Astrocyte (in vitro differentiated cells and primary cell): ENCODE data around the gene MYCBPAP. TPM values are rescaled to one million over a fixed set of nuclear protein-coding genes. Genes with fewer than 3 reads are reported as not detected.

Source experiments
- DNase-seq: peaks from one replicate; pipeline ENCODE4 v3.0.0-alpha.2; 2010; ENCODE audit warnings: low read depth
- FAIRE-seq: peaks from 2 replicates; lab custom pipeline; 2011; peaks lifted over from hg19 to GRCh38; lab: Jason Lieb, UNC
- H2AFZ ChIP-seq: 2 replicates; pipeline ENCODE4 v1.6.0; 2012; ENCODE audit warnings: low read depth, low read length, inconsistent platforms
- H3K27ac ChIP-seq: 2 replicates; pipeline ENCODE4 v1.5.1; 2011; ENCODE audit warnings: low read depth, low read length, inconsistent platforms
- H3K27me3 ChIP-seq: 2 replicates; pipeline ENCODE4 v1.6.0; 2011; ENCODE audit warnings: low read length, inconsistent platforms; ENCODE audit not compliant: insufficient read depth
- H3K36me3 ChIP-seq: 2 replicates; pipeline ENCODE4 v1.5.1; 2011; ENCODE audit warnings: low read length, inconsistent platforms; ENCODE audit not compliant: insufficient read depth
- H3K4me1 ChIP-seq: 2 replicates; pipeline ENCODE4 v1.5.1; 2011; ENCODE audit warnings: low read length, inconsistent platforms; ENCODE audit not compliant: insufficient read depth
- H3K4me2 ChIP-seq: 2 replicates; pipeline ENCODE4 v1.6.0; 2012; ENCODE audit warnings: low read length, inconsistent platforms
- H3K4me3 ChIP-seq: 2 replicates; pipeline ENCODE4 v1.5.1; 2011; ENCODE audit warnings: low read depth, mild to moderate bottlenecking, low read length, inconsistent platforms; ENCODE audit not compliant: insufficient read depth
- H3K79me2 ChIP-seq: 2 replicates; pipeline ENCODE4 v1.6.0; 2012; ENCODE audit warnings: mild to moderate bottlenecking, low read length, inconsistent platforms; ENCODE audit not compliant: insufficient read depth
- H3K9ac ChIP-seq: 2 replicates; pipeline ENCODE4 v1.6.0; 2012; ENCODE audit warnings: mild to moderate bottlenecking, low read length, inconsistent platforms
- H3K9me3 ChIP-seq: 2 replicates; pipeline ENCODE4 v1.5.1; 2012; ENCODE audit warnings: low read depth, mild to moderate bottlenecking, low read length, inconsistent platforms; ENCODE audit not compliant: insufficient read depth
- H4K20me1 ChIP-seq: 2 replicates; pipeline ENCODE4 v1.6.0; 2012; ENCODE audit warnings: low read length, inconsistent platforms; ENCODE audit not compliant: insufficient read depth
- H3K27ac Mint-ChIP-seq: one replicate; pipeline ENCODE4 v1.8.0; 2021; ENCODE audit warnings: mild to moderate bottlenecking, mixed read lengths; ENCODE audit not compliant: unreplicated experiment
- H3K27me3 Mint-ChIP-seq: one replicate; pipeline ENCODE4 v1.8.0; 2021; ENCODE audit warnings: low read depth, mixed read lengths; ENCODE audit not compliant: unreplicated experiment
- H3K36me3 Mint-ChIP-seq: one replicate; pipeline ENCODE4 v1.8.0; 2021; ENCODE audit warnings: low read depth, mixed read lengths; ENCODE audit not compliant: unreplicated experiment
- H3K4me1 Mint-ChIP-seq: one replicate; pipeline ENCODE4 v1.8.0; 2021; ENCODE audit warnings: low read depth, mixed read lengths; ENCODE audit not compliant: unreplicated experiment
- H3K4me3 Mint-ChIP-seq: one replicate; pipeline ENCODE4 v1.8.0; 2021; ENCODE audit warnings: mild to moderate bottlenecking, moderate library complexity, mixed read lengths; ENCODE audit not compliant: unreplicated experiment
- H3K9me3 Mint-ChIP-seq: one replicate; pipeline ENCODE4 v1.8.0; 2021; ENCODE audit warnings: mild to moderate bottlenecking, mixed read lengths; ENCODE audit not compliant: unreplicated experiment
- CTCF ChIP-seq: IDR thresholded peaks from 2 replicates; pipeline ENCODE4 v1.5.1; 2011; ENCODE audit warnings: low read depth, mild to moderate bottlenecking, inconsistent platforms, low read length, moderate library complexity; ENCODE audit not compliant: insufficient read depth
- EZH2 ChIP-seq: IDR thresholded peaks from 2 replicates; pipeline ENCODE4 v1.6.1; 2012; ENCODE audit warnings: mild to moderate bottlenecking, low read length, inconsistent platforms; ENCODE audit not compliant: insufficient read depth
- total RNA-seq: library from RNA; stranded (reverse); gene quantifications from 2 replicates; pipeline ENCODE4 v1.2.1, GENCODE V29; 2021

The MYCBPAP gene
- total RNA-seq, 1 donor from 2014 or later, result 1.4 TPM

- Histone ChIP-seq H3K4me3 (no peak overlapping the region), H3K4me1 (no peaks in the 10 kb centered on the region), H3K27ac (no peak overlapping the region), H3K9ac (no peak overlapping the region), H3K27me3 (peaks cover 2% of the 10 kb centered on the region), H2AFZ (no peak overlapping the region), H3K79me2 (no peaks in the 10 kb centered on the region), H3K36me3 (no peaks in the 10 kb centered on the region), H3K4me2 (no peak overlapping the region), H3K9me3 (no peaks in the 10 kb centered on the region), H4K20me1 (no peaks in the 10 kb centered on the region)
- Mint-ChIP-seq H3K9me3 (peaks cover 4% of the 10 kb centered on the region), H3K36me3 (no peaks in the 10 kb centered on the region), H3K4me3 (no peak overlapping the region), H3K27me3 (peaks cover 41% of the 10 kb centered on the region), H3K4me1 (peaks cover 2% of the 10 kb centered on the region), H3K27ac (no peak overlapping the region)
- DNase-seq (no peak), FAIRE-seq (no peak)
- TF ChIP-seq CTCF (no peak), EZH2 (no peak)
These were observed 16.6 kb downstream of the MYCBPAP start for GRCh38 chr17:50524838-50525237.

GRCh38 chr17:50527155-50527762 is 19.0 kb downstream of the MYCBPAP start:
- H3K36me3 ChIP-seq, result no peaks in the 10 kb centered on the region
- H4K20me1 ChIP-seq, result no peaks in the 10 kb centered on the region
- no peak for DNase-seq
- H3K4me2 ChIP-seq, result no peak overlapping the region
- no peak overlapping the region for H3K27ac Mint-ChIP-seq
- H3K9me3 Mint-ChIP-seq, result peaks cover 4% of the 10 kb centered on the region
- peaks cover 56% of the 10 kb centered on the region for H3K27me3 Mint-ChIP-seq
- peaks cover 2% of the 10 kb centered on the region for H3K4me1 Mint-ChIP-seq
- no peak for TF ChIP-seq EZH2
- TF ChIP-seq CTCF, result no peak
- peaks cover 9% of the 10 kb centered on the region for H3K27me3 ChIP-seq
- H3K27ac ChIP-seq, result no peak overlapping the region
- no peaks in the 10 kb centered on the region for H3K36me3 Mint-ChIP-seq
- no peak overlapping the region for H2AFZ ChIP-seq
- no peaks in the 10 kb centered on the region for H3K79me2 ChIP-seq
- FAIRE-seq, result no peak
- H3K4me3 ChIP-seq, result no peak overlapping the region
- H3K9me3 ChIP-seq, result no peaks in the 10 kb centered on the region
- no peak overlapping the region for H3K4me3 Mint-ChIP-seq
- no peak overlapping the region for H3K9ac ChIP-seq
- no peaks in the 10 kb centered on the region for H3K4me1 ChIP-seq

GRCh38 chr17:50527949-50528474 is 19.8 kb downstream of the MYCBPAP start:
- H3K79me2 ChIP-seq, result no peaks in the 10 kb centered on the region
- Mint-ChIP-seq H3K4me1 (peaks cover 2% of the 10 kb centered on the region), H3K27me3 (peaks cover 60% of the 10 kb centered on the region), H3K27ac (no peak overlapping the region), H3K4me3 (no peak overlapping the region), H3K9me3 (peaks cover 4% of the 10 kb centered on the region), H3K36me3 (no peaks in the 10 kb centered on the region)
- no peaks in the 10 kb centered on the region for H3K4me1 ChIP-seq
- H3K9me3 ChIP-seq, result no peaks in the 10 kb centered on the region
- no peak for TF ChIP-seq EZH2
- no peak for TF ChIP-seq CTCF
- H3K36me3 ChIP-seq, result no peaks in the 10 kb centered on the region
- DNase-seq (no peak), FAIRE-seq (no peak)
- H3K27ac ChIP-seq, result no peak overlapping the region
- H4K20me1 ChIP-seq, result no peaks in the 10 kb centered on the region
- no peak overlapping the region for H2AFZ ChIP-seq
- no peak overlapping the region for H3K4me3 ChIP-seq
- no peak overlapping the region for H3K9ac ChIP-seq
- peaks cover 17% of the 10 kb centered on the region for H3K27me3 ChIP-seq
- no peak overlapping the region for H3K4me2 ChIP-seq
